Thyroid gland (tissue), 4 donors: Measurements from ENCODE around the gene CCDC106.

Experiments
- CTCF ChIP-seq, 6 experiments: fragments of 200-600 bp in 3 of 6; fragments of 450-650 bp in 3 of 6; sonication (generic) in 3 of 6; IDR thresholded peaks; one replicate each; pipeline ENCODE4 v1.5.1; 2016 to 2019; ENCODE audit warnings: antibody characterized with exemption in 6 of 6, mild to moderate bottlenecking in 2 of 6, inconsistent platforms in 1 of 6, moderate library complexity in 1 of 6
- POLR2A ChIP-seq, 2 donors: fragments of 450-650 bp; IDR thresholded peaks; one replicate each; pipeline ENCODE4 v1.6.1; 2017; ENCODE audit warnings: antibody characterized with exemption in 2 of 2, mild to moderate bottlenecking in 2 of 2, moderate library complexity in 1 of 2

- TF ChIP-seq POLR2A (IDR thresholded peaks at IDR 0.05) (no peak), CTCF (IDR thresholded peaks at IDR 0.05) (no peak)
Observed at GRCh38 chr19:55669418-55670279, 21.6 kb downstream of the CCDC106 start.
